ENCODE measurements around the gene ETV2.

ETV2 gene

DNA sequence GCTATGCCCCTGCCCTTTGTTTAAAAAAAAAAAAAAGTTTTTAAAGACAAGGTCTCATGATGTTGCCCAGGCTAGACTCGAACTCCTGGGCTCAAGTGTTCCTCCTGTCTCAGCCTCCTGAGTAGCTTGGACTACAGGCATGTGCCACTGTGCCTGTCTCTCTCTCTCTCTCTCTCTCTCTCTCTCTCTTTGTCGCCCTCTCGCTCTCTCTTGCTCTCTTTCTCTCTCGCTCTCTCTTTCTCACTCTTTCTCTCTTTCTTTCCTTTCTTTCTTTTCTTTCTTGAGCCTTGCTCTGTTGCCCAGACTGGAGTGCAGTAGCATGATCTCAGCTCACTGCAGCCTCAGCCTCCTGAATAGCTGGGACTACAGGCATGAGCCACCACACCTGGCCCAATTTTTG, 14.1 kb downstream of the ETV2 start:
- in situ Hi-C loops (cut with MboI; ENCODE audit: low sequenced_read_pairs, unreplicated experiment) = no loop called here
- TF ChIP-seq, protein P1, sequence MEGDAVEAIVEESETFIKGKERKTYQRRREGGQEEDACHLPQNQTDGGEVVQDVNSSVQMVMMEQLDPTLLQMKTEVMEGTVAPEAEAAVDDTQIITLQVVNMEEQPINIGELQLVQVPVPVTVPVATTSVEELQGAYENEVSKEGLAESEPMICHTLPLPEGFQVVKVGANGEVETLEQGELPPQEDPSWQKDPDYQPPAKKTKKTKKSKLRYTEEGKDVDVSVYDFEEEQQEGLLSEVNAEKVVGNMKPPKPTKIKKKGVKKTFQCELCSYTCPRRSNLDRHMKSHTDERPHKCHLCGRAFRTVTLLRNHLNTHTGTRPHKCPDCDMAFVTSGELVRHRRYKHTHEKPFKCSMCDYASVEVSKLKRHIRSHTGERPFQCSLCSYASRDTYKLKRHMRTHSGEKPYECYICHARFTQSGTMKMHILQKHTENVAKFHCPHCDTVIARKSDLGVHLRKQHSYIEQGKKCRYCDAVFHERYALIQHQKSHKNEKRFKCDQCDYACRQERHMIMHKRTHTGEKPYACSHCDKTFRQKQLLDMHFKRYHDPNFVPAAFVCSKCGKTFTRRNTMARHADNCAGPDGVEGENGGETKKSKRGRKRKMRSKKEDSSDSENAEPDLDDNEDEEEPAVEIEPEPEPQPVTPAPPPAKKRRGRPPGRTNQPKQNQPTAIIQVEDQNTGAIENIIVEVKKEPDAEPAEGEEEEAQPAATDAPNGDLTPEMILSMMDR (IDR thresholded peaks at IDR 0.05; ENCODE audit: borderline replicate concordance, control extremely low read depth, extremely low read depth, insufficient read depth, missing control alignments) = no peak
- DNase-seq (ENCODE audit: low spot score) = no peak

DNA sequence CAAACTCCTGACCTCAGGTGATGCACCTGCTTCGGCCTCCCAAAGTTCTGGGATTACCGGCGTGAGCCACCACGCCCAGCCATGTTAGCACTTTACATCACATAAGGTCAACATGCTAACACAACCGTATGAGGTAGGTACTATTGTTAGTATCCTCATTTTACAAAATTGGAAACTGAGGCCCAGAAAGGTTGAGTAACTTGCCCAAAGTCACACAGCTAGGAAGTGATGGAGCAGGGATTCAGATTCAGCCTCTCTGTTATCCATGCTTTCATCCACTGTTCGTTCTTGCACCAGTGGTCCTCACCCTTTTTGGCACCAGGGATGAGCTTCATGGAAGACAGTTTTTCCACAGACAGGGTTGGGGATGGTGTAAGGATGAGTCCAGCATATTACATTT, 15.2 kb downstream of the ETV2 start:
- in situ Hi-C loops (cut with MboI; ENCODE audit: low sequenced_read_pairs, unreplicated experiment) = no loop called here
- TF ChIP-seq, protein P1 (IDR thresholded peaks at IDR 0.05; ENCODE audit: borderline replicate concordance, control extremely low read depth, extremely low read depth, insufficient read depth, missing control alignments) = no peak
- DNase-seq (ENCODE audit: low spot score) = no peak

DNA sequence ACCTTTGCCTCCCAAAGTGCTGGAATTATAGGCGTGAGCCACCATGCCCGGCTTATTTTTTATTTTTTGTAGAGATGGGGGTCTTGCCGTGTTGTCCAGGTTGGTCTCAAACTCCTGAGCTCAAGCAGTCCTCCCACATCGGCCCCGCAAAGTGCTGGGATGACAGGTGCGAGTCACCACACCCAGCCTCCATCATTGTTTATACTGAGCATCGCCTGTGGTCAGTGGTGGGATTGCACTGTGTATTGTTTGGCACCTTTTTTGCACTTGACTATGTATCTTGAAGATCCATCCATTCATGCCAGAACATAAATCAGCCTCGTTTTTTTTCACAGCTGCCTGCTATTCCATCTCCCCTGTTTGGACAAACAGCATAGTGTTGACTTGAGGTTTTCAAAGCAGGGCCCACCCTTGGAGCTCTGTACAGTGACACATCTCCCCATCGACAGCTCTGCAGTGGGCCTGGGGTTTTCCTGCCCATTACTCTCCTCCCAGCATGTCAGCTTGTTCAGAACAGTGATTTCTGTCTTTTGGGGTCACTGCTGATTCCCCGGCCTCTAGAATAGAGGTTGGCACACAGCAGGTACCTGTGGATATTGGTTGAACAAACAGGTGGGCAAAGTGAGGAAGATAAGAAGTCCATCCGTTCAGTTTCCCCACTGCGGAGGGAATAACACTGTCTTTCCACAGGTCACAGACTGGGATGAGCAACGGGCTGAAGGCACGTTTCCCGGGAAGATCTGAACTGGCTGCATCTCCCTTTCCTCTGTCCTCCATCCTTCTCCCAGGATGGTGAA, 16.6 kb downstream of the ETV2 start:
- no peak for DNase-seq (ENCODE audit: low spot score)
- in situ Hi-C loops (cut with MboI; ENCODE audit: low sequenced_read_pairs, unreplicated experiment) = no loop called here
- TF ChIP-seq, protein P1 (IDR thresholded peaks at IDR 0.05; ENCODE audit: borderline replicate concordance, control extremely low read depth, extremely low read depth, insufficient read depth, missing control alignments) = no peak

DNA sequence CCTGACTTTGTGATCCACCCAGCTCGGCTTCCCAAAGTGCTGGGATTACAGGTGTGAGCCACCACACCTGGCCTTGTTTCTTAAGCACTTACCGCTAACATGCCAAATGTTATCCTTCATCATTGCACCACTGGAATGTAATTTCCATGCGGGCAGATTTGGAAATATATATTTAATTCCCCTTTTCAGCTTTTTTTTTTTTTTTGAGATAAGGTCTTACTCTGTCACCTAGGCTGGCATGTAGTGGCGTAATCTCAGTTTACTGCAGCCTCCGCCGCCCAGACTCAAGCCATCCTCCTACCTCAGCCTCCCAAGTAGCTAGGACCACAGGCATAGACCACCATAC, 20.4 kb downstream of the ETV2 start:
- no peak for DNase-seq (ENCODE audit: low spot score)
- in situ Hi-C loops (cut with MboI; ENCODE audit: low sequenced_read_pairs, unreplicated experiment) = no loop called here
- TF ChIP-seq, protein P1 (IDR thresholded peaks at IDR 0.05; ENCODE audit: borderline replicate concordance, control extremely low read depth, extremely low read depth, insufficient read depth, missing control alignments) = no peak

DNA sequence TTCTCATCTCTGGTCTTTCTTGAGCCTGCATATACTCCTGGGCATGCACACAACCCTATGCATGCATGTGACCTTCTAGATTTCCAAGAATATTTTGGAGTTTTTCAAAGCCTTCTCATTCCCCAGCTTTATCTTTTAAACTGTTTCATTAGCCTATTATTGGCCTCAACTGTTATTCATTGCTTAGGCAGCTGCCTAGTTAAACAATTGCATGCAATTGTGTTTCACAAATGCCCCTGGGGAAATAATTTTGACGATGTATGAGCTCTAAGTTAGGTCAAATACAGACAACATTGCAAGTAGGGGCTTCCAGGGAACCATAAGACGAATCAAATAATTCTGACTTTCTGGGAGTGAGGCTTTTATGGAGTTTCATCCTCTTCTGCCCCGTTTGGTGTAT, 22.4 kb downstream of the ETV2 start:
- TF ChIP-seq, protein P1 (IDR thresholded peaks at IDR 0.05; ENCODE audit: borderline replicate concordance, control extremely low read depth, extremely low read depth, insufficient read depth, missing control alignments) = no peak
- DNase-seq (ENCODE audit: low spot score) = no peak
- in situ Hi-C loops (cut with MboI; ENCODE audit: low sequenced_read_pairs, unreplicated experiment) = no loop called here

DNA sequence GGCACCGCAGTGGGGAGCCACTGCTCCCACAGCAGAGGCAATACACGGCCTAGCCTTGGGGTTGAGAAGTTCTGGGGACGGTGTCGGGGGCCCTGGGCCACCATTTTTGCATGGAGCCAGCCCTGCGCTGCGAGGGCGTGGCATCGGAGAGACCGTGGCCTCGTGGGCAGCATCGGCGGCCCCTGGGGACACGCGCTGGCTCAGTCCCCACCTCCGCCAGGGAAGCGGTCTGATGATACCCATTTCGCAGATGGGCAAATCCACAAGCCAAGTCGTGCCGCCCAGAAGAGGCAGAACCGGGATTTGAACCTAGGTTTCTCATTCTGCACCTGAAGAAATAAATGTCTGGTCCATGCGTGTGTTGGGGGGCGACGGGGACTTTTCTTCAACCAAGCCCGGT, 23.6 kb downstream of the ETV2 start:
- in situ Hi-C loops (cut with MboI; ENCODE audit: low sequenced_read_pairs, unreplicated experiment) = no loop called here
- TF ChIP-seq, protein P1 (IDR thresholded peaks at IDR 0.05; ENCODE audit: borderline replicate concordance, control extremely low read depth, extremely low read depth, insufficient read depth, missing control alignments) = no peak
- DNase-seq (ENCODE audit: low spot score) = no peak
